ENCODE data around the gene MYBPC1. TPM values are rescaled to one million over a fixed set of nuclear protein-coding genes. Genes with fewer than 3 reads are reported as not detected.

Gene MYBPC1
- total RNA-seq, 1 experiment from 2014 or later = not detected

DNA sequence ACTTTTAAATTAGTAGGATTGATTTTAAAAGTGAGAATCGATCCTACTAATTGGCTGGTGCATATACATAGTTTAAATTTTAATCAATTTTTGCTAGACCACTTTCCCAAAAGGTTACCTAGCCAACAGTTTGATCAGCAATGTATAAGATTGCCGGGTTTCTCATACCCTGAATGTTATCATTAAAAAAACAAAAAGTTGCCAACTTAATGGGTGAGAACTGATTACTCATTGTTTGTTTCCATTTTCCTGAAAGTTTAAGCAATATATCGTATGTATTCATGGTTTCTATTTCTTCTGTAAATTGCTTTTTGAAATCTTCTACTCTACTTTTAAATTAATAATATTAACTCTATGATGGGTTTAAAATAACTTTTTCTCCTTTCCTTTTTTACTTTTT lies 4.4 kb upstream of the MYBPC1 start:
- intact Hi-C loops (cut with micrococcal nuclease; ENCODE audit: unreplicated experiment) = no loop called here
- H3K4me3 ChIP-seq (ENCODE audit: low read depth, low read length) = no peak overlapping the region
- H3K9me3 ChIP-seq = no peaks in the 10 kb centered on the region; the same call in 1 of the 2 replicates
- no peaks in the 10 kb centered on the region for H3K4me1 ChIP-seq
- POLR2A ChIA-PET = no interaction called here
- Mint-ChIP-seq H3K27ac (ENCODE audit: unreplicated experiment) (no peak overlapping the region), H3K36me3 (ENCODE audit: insufficient read depth, unreplicated experiment) (no peaks in the 10 kb centered on the region), H3K4me1 (ENCODE audit: low read depth, unreplicated experiment) (no peaks in the 10 kb centered on the region), H3K4me3 (ENCODE audit: unreplicated experiment) (no peak overlapping the region), H3K27me3 (ENCODE audit: insufficient read depth, unreplicated experiment) (no peaks in the 10 kb centered on the region), H3K9me3 (ENCODE audit: unreplicated experiment) (no peaks in the 10 kb centered on the region)
- CTCF ChIA-PET = no interaction called here
- no peaks in the 10 kb centered on the region for H3K36me3 ChIP-seq (ENCODE audit: control insufficient read depth, insufficient read depth, low read length)
- no TSS peak for BruUV-seq (replicated peaks)
- no peaks in the 10 kb centered on the region for H3K27me3 ChIP-seq (replicated peaks; ENCODE audit: control insufficient read depth, insufficient read depth, low read length)
- TF ChIP-seq, protein P1, sequence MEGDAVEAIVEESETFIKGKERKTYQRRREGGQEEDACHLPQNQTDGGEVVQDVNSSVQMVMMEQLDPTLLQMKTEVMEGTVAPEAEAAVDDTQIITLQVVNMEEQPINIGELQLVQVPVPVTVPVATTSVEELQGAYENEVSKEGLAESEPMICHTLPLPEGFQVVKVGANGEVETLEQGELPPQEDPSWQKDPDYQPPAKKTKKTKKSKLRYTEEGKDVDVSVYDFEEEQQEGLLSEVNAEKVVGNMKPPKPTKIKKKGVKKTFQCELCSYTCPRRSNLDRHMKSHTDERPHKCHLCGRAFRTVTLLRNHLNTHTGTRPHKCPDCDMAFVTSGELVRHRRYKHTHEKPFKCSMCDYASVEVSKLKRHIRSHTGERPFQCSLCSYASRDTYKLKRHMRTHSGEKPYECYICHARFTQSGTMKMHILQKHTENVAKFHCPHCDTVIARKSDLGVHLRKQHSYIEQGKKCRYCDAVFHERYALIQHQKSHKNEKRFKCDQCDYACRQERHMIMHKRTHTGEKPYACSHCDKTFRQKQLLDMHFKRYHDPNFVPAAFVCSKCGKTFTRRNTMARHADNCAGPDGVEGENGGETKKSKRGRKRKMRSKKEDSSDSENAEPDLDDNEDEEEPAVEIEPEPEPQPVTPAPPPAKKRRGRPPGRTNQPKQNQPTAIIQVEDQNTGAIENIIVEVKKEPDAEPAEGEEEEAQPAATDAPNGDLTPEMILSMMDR (IDR thresholded peaks at IDR 0.05; ENCODE audit: insufficient read depth in 1 of 2, low read depth in 1 of 2, low read length in 1 of 2, severe bottlenecking in 1 of 2, unreplicated experiment in 1 of 2) = no peak
- DNase-seq = no peak

- H3K36me3 ChIP-seq (ENCODE audit: control insufficient read depth, insufficient read depth, low read length) = no peaks in the 10 kb centered on the region
- Mint-ChIP-seq H3K36me3 (ENCODE audit: insufficient read depth, unreplicated experiment) (no peaks in the 10 kb centered on the region), H3K4me1 (ENCODE audit: low read depth, unreplicated experiment) (no peaks in the 10 kb centered on the region), H3K9me3 (ENCODE audit: unreplicated experiment) (no peaks in the 10 kb centered on the region), H3K27me3 (ENCODE audit: insufficient read depth, unreplicated experiment) (no peaks in the 10 kb centered on the region), H3K4me3 (ENCODE audit: unreplicated experiment) (no peak overlapping the region), H3K27ac (ENCODE audit: unreplicated experiment) (no peak overlapping the region)
- DNase-seq = no peak
- ChIA-PET POLR2A (no interaction called here), CTCF (no interaction called here)
- no peaks in the 10 kb centered on the region for H3K27me3 ChIP-seq (replicated peaks; ENCODE audit: control insufficient read depth, insufficient read depth, low read length)
- H3K4me1 ChIP-seq = no peaks in the 10 kb centered on the region
- H3K9me3 ChIP-seq = no peaks in the 10 kb centered on the region; the same call in 1 of the 2 replicates
- BruUV-seq (replicated peaks) = no TSS peak
- TF ChIP-seq, protein P1 (IDR thresholded peaks at IDR 0.05; ENCODE audit: insufficient read depth in 1 of 2, low read depth in 1 of 2, low read length in 1 of 2, severe bottlenecking in 1 of 2, unreplicated experiment in 1 of 2) = no peak
- intact Hi-C loops (cut with micrococcal nuclease; ENCODE audit: unreplicated experiment) = no loop called here
- no peak overlapping the region for H3K4me3 ChIP-seq (ENCODE audit: low read depth, low read length)
These were observed 3.0 kb upstream of the MYBPC1 start for GRCh38 chr12:101591781-101592180.

DNA sequence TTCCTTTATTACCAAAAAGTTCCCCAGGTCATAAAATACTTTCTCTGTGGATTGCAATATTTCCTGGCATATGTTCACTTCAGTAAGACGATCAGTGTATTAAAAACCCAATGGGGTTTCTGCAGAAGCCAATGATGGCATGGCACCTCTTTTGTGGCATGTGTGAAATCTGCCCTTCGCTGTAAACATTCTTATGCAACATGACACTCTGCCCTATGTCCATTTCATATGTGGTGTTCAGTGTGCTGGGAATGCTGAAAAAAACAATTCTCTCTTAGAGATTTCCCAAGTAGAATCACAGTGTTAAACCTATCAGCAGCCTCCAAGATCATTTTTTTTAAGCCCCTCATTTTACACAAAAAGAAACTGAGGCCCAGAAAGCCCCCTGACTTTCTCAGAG lies 2.3 kb upstream of the MYBPC1 start:
- ChIA-PET CTCF (no interaction called here), POLR2A (no interaction called here)
- no peaks in the 10 kb centered on the region; the same call in 1 of the 2 replicates for H3K9me3 ChIP-seq
- H3K36me3 ChIP-seq (ENCODE audit: control insufficient read depth, insufficient read depth, low read length) = no peaks in the 10 kb centered on the region
- DNase-seq = no peak
- TF ChIP-seq, protein P1 (IDR thresholded peaks at IDR 0.05; ENCODE audit: insufficient read depth in 1 of 2, low read depth in 1 of 2, low read length in 1 of 2, severe bottlenecking in 1 of 2, unreplicated experiment in 1 of 2) = no peak
- no peaks in the 10 kb centered on the region for H3K27me3 Mint-ChIP-seq (ENCODE audit: insufficient read depth, unreplicated experiment)
- no peaks in the 10 kb centered on the region for H3K27me3 ChIP-seq (replicated peaks; ENCODE audit: control insufficient read depth, insufficient read depth, low read length)
- H3K9me3 Mint-ChIP-seq (ENCODE audit: unreplicated experiment) = no peaks in the 10 kb centered on the region
- no peaks in the 10 kb centered on the region for H3K4me1 ChIP-seq
- BruUV-seq (replicated peaks) = no TSS peak
- no peak overlapping the region for H3K4me3 ChIP-seq (ENCODE audit: low read depth, low read length)
- no peak overlapping the region for H3K27ac Mint-ChIP-seq (ENCODE audit: unreplicated experiment)
- H3K4me1 Mint-ChIP-seq (ENCODE audit: low read depth, unreplicated experiment) = no peaks in the 10 kb centered on the region
- H3K4me3 Mint-ChIP-seq (ENCODE audit: unreplicated experiment) = no peak overlapping the region
- intact Hi-C loops (cut with micrococcal nuclease; ENCODE audit: unreplicated experiment) = no loop called here
- H3K36me3 Mint-ChIP-seq (ENCODE audit: insufficient read depth, unreplicated experiment) = no peaks in the 10 kb centered on the region

Data from Caco-2 (cell line).